Mesothelial cell of epicardium (in vitro differentiated cells): ENCODE data around the gene STXBP6. TPM values are rescaled to one million over a fixed set of nuclear protein-coding genes. Genes with fewer than 3 reads are reported as not detected.
A peak's percentile ranks its signal among the peaks of the same experiment; 100 is the strongest.

Source experiments
- DNase-seq, 2 experiments: peaks; one replicate each; pipeline ENCODE4 v3.0.0; 2021; ENCODE audit warnings: low spot score in 2 of 2; ENCODE audit not compliant: unreplicated experiment in 2 of 2
- H3K27ac Mint-ChIP-seq: 2 replicates; pipeline ENCODE4 v1.8.0; 2021; ENCODE audit warnings: mixed read lengths
- H3K27me3 Mint-ChIP-seq: 2 replicates; pipeline ENCODE4 v1.8.0; 2021; ENCODE audit warnings: low read depth, mixed read lengths
- H3K36me3 Mint-ChIP-seq: 2 replicates; pipeline ENCODE4 v1.8.0; 2021; ENCODE audit warnings: mixed read lengths
- H3K4me1 Mint-ChIP-seq: 2 replicates; pipeline ENCODE4 v1.8.0; 2021; ENCODE audit warnings: mixed read lengths
- H3K4me3 Mint-ChIP-seq: 2 replicates; pipeline ENCODE4 v1.8.0; 2021; ENCODE audit warnings: mild to moderate bottlenecking, moderate library complexity, mixed read lengths
- H3K9me3 Mint-ChIP-seq: 2 replicates; pipeline ENCODE4 v1.8.0; 2021; ENCODE audit warnings: mixed read lengths
- CTCF ChIP-seq: fragments of 200-600 bp; sonication (generic); IDR thresholded peaks from one replicate; pipeline ENCODE4 v1.5.0; 2021; ENCODE audit warnings: antibody characterized with exemption; ENCODE audit not compliant: unreplicated experiment
- total RNA-seq: library from RNA; stranded (reverse); gene quantifications from 3 replicates; pipeline ENCODE4 v1.2.1, GENCODE V29; 2021

STXBP6 gene
- total RNA-seq, 1 donor from 2014 or later, result 16.6 TPM

GRCh38 chr14:24798911-24799462, 251.0 kb downstream of the STXBP6 start:
- no peak for DNase-seq
- H3K4me3 Mint-ChIP-seq, result no peak overlapping the region

GRCh38 chr14:24795406-24795805, 254.5 kb downstream of the STXBP6 start:
- peaks cover 14% of the 10 kb centered on the region for H3K4me1 Mint-ChIP-seq
- no peak overlapping the region for H3K27ac Mint-ChIP-seq
- peaks cover 3% of the 10 kb centered on the region for H3K27me3 Mint-ChIP-seq
- H3K4me3 Mint-ChIP-seq, result no peak overlapping the region
- TF ChIP-seq CTCF, result no peak
- H3K9me3 Mint-ChIP-seq, result peaks cover 6% of the 10 kb centered on the region
- DNase-seq, result no peak
- H3K36me3 Mint-ChIP-seq, result no peaks in the 10 kb centered on the region

More at GRCh38 chr14:24798911-24799462, 251.0 kb downstream of the STXBP6 start:
- H3K9me3 Mint-ChIP-seq, result peaks cover 6% of the 10 kb centered on the region
- TF ChIP-seq CTCF, result no peak
- no peak overlapping the region for H3K27ac Mint-ChIP-seq
- no peaks in the 10 kb centered on the region for H3K36me3 Mint-ChIP-seq
- peaks cover 3% of the 10 kb centered on the region for H3K27me3 Mint-ChIP-seq
- H3K4me1 Mint-ChIP-seq, result peaks cover 10% of the 10 kb centered on the region

- Mint-ChIP-seq H3K4me1 (peaks cover 15% of the 10 kb centered on the region), H3K9me3 (peaks cover 6% of the 10 kb centered on the region), H3K4me3 (no peak overlapping the region), H3K27me3 (peaks cover 3% of the 10 kb centered on the region), H3K27ac (no peak overlapping the region), H3K36me3 (no peaks in the 10 kb centered on the region)
- TF ChIP-seq CTCF, result no peak
- DNase-seq, result no peak
These were observed 255.2 kb downstream of the STXBP6 start for GRCh38 chr14:24794644-24795305.

GRCh38 chr14:24790196-24790595, 259.8 kb downstream of the STXBP6 start:
- H3K27me3 Mint-ChIP-seq, result peaks cover 4% of the 10 kb centered on the region
- no peak for DNase-seq
- H3K9me3 Mint-ChIP-seq, result no peaks in the 10 kb centered on the region
- peak overlapping the region; percentile 43 for H3K27ac Mint-ChIP-seq
- TF ChIP-seq CTCF, result no peak
- no peak overlapping the region for H3K4me3 Mint-ChIP-seq
- no peaks in the 10 kb centered on the region for H3K36me3 Mint-ChIP-seq
- peaks cover 23% of the 10 kb centered on the region for H3K4me1 Mint-ChIP-seq

- Mint-ChIP-seq H3K4me3 (no peak overlapping the region), H3K9me3 (no peaks in the 10 kb centered on the region), H3K27me3 (peaks cover 6% of the 10 kb centered on the region), H3K36me3 (no peaks in the 10 kb centered on the region), H3K27ac (peak overlapping the region; percentile 43), H3K4me1 (peaks cover 23% of the 10 kb centered on the region)
- DNase-seq, result no peak
- no peak for TF ChIP-seq CTCF
These were observed 260.5 kb downstream of the STXBP6 start for GRCh38 chr14:24789378-24789884.
